Caco-2 (cell line): ENCODE data around the gene CHSY3. TPM values are rescaled to one million over a fixed set of nuclear protein-coding genes. Genes with fewer than 3 reads are reported as not detected.

Experiments used
- BruUV-seq: library from RNA; stranded (reverse); fragments of 400-500 nt; replicated peaks from 2 replicates; lab custom pipeline; 2021; lab: Mats Ljungman, UMichigan
- CTCF ChIA-PET: fragments of 300-600 bp; sonication (Branson Sonifier 250); formaldehyde crosslinking; loops from one replicate; lab custom pipeline; 2022; ENCODE audit warnings: antibody characterized with exemption; lab: Charles Lee
- POLR2A ChIA-PET: fragments of 300-600 bp; sonication (Branson Sonifier 250); formaldehyde crosslinking; loops from one replicate; lab custom pipeline; 2022; ENCODE audit warnings: antibody characterized with exemption; lab: Charles Lee
- DNase-seq, 2 experiments: peaks; one replicate each; pipeline versions ENCODE4 v3.0.0 to v3.0.0-alpha.2; 2020 to 2022
- H3K27me3 ChIP-seq: replicated peaks from 2 replicates; pipeline ENCODE4 v1.6.0; 2011; ENCODE audit warnings: low read length; ENCODE audit not compliant: control insufficient read depth, insufficient read depth
- H3K36me3 ChIP-seq: 2 replicates; pipeline ENCODE4 v1.5.1; 2011; ENCODE audit warnings: low read length; ENCODE audit not compliant: control insufficient read depth, insufficient read depth
- H3K4me1 ChIP-seq: fragments of 250-450 bp; sonication (Bioruptor Pico); 2 replicates; pipeline ENCODE4 v1.5.1; 2020; ENCODE audit warnings: mild to moderate bottlenecking
- H3K4me3 ChIP-seq: 2 replicates; pipeline ENCODE4 v1.5.1; 2011; ENCODE audit warnings: low read depth, mild to moderate bottlenecking, control low read depth, low read length
- H3K9me3 ChIP-seq: fragments of 250-450 bp; sonication (Bioruptor Pico); 2 replicates; pipeline ENCODE4 v1.5.1; 2020; ENCODE audit warnings: mild to moderate bottlenecking, moderate library complexity
- H3K27ac Mint-ChIP-seq: one replicate; pipeline ENCODE4 v1.8.0; 2022; ENCODE audit warnings: mixed read lengths; ENCODE audit not compliant: unreplicated experiment
- H3K27me3 Mint-ChIP-seq: one replicate; pipeline ENCODE4 v1.8.0; 2022; ENCODE audit warnings: mixed read lengths; ENCODE audit not compliant: insufficient read depth, unreplicated experiment
- H3K36me3 Mint-ChIP-seq: one replicate; pipeline ENCODE4 v1.8.0; 2022; ENCODE audit warnings: mild to moderate bottlenecking, mixed read lengths; ENCODE audit not compliant: insufficient read depth, unreplicated experiment
- H3K4me1 Mint-ChIP-seq: one replicate; pipeline ENCODE4 v1.8.0; 2022; ENCODE audit warnings: low read depth, mixed read lengths; ENCODE audit not compliant: unreplicated experiment
- H3K4me3 Mint-ChIP-seq: one replicate; pipeline ENCODE4 v1.8.0; 2022; ENCODE audit warnings: mild to moderate bottlenecking, moderate library complexity, mixed read lengths; ENCODE audit not compliant: unreplicated experiment
- H3K9me3 Mint-ChIP-seq: one replicate; pipeline ENCODE4 v1.8.0; 2022; ENCODE audit warnings: mixed read lengths; ENCODE audit not compliant: unreplicated experiment
- CTCF ChIP-seq, 2 experiments: fragments of 200-600 bp in 1 of 2; IDR thresholded peaks; 1 replicate in 1 of 2; 2 replicates in 1 of 2; pipeline versions ENCODE4 v1.5.1 to v1.8.0; 2011 to 2022; ENCODE audit warnings: antibody characterized with exemption in 1 of 2, control low read depth in 1 of 2, inconsistent platforms in 1 of 2, low read depth in 1 of 2, low read length in 1 of 2, mild to moderate bottlenecking in 1 of 2, moderate library complexity in 1 of 2; ENCODE audit not compliant: insufficient read depth in 1 of 2, severe bottlenecking in 1 of 2, unreplicated experiment in 1 of 2
- intact Hi-C: fragments of 100-400 bp; cut with micrococcal nuclease; formaldehyde crosslinking; loops from one replicate; pipeline ENCODE4 v1.10.0; 2022; ENCODE audit not compliant: unreplicated experiment
- total RNA-seq: library from RNA; stranded (reverse); gene quantifications from 2 replicates; pipeline ENCODE4 v1.2.3, GENCODE V29; 2022

CHSY3 gene
- total RNA-seq, 1 experiment from 2014 or later = 0.32 TPM

DNA sequence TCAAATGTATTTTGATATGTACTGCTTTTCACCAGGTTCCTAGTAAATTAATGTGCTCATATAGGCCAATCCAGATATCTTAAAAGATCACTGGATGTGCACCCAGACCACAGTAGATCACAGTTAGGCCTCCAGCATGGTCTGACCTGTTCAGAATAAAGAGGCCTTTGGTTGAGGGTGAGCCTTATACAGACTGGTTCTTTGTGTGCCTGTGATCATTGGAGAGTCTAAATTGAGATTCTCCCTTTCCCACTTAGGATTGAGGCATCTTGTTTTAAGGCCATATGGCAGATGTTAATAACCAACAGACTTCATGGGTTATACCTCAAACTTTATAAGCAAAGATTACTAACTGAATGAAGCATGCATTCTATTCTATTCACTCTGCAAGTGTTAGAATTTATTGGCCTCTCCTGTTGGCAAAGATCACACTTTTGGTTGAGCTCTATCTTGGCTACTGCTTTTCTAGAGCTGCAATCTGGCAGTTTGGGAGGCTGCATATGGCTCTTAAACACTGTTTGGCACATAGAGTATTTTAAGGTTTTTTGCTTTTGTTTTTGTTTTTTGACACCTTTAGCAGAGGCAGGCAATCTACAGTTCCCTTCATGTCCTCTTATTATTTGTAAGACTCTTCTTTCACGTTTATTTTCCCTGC, 8.5 kb downstream of the CHSY3 start:
- no peak overlapping the region for H3K27ac Mint-ChIP-seq
- no peaks in the 10 kb centered on the region for H3K36me3 Mint-ChIP-seq
- no peaks in the 10 kb centered on the region for H3K4me1 Mint-ChIP-seq
- POLR2A ChIA-PET = no interaction called here
- no peak overlapping the region for H3K4me3 ChIP-seq
- DNase-seq = no peak
- H3K36me3 ChIP-seq = no peaks in the 10 kb centered on the region
- CTCF ChIA-PET = no interaction called here
- H3K9me3 Mint-ChIP-seq = no peaks in the 10 kb centered on the region
- H3K4me1 ChIP-seq = no peaks in the 10 kb centered on the region
- no peaks in the 10 kb centered on the region for H3K27me3 Mint-ChIP-seq
- H3K27me3 ChIP-seq = no peaks in the 10 kb centered on the region
- intact Hi-C loops = no loop called here
- no peak for TF ChIP-seq CTCF (IDR thresholded peaks at IDR 0.05; ENCODE audit: insufficient read depth in 1 of 2, low read depth in 1 of 2, low read length in 1 of 2, severe bottlenecking in 1 of 2, unreplicated experiment in 1 of 2)
- no TSS peak for BruUV-seq
- H3K9me3 ChIP-seq = no peaks in the 10 kb centered on the region
- no peak overlapping the region for H3K4me3 Mint-ChIP-seq

GRCh38 chr5:129915415-129915814, 11.2 kb downstream of the CHSY3 start:
- no peak overlapping the region for H3K4me3 Mint-ChIP-seq
- no peaks in the 10 kb centered on the region for H3K4me1 ChIP-seq
- no peaks in the 10 kb centered on the region for H3K27me3 Mint-ChIP-seq
- H3K4me3 ChIP-seq = no peak overlapping the region
- H3K9me3 Mint-ChIP-seq = no peaks in the 10 kb centered on the region
- no peaks in the 10 kb centered on the region for H3K4me1 Mint-ChIP-seq
- H3K9me3 ChIP-seq = no peaks in the 10 kb centered on the region
- no peaks in the 10 kb centered on the region for H3K36me3 Mint-ChIP-seq
- DNase-seq = no peak
- ChIA-PET POLR2A (no interaction called here), CTCF (no interaction called here)
- H3K27ac Mint-ChIP-seq = no peak overlapping the region
- no peaks in the 10 kb centered on the region for H3K27me3 ChIP-seq
- no peak for TF ChIP-seq CTCF (IDR thresholded peaks at IDR 0.05; ENCODE audit: insufficient read depth in 1 of 2, low read depth in 1 of 2, low read length in 1 of 2, severe bottlenecking in 1 of 2, unreplicated experiment in 1 of 2)
- intact Hi-C loops = no loop called here
- no peaks in the 10 kb centered on the region for H3K36me3 ChIP-seq
- BruUV-seq = no TSS peak

DNA sequence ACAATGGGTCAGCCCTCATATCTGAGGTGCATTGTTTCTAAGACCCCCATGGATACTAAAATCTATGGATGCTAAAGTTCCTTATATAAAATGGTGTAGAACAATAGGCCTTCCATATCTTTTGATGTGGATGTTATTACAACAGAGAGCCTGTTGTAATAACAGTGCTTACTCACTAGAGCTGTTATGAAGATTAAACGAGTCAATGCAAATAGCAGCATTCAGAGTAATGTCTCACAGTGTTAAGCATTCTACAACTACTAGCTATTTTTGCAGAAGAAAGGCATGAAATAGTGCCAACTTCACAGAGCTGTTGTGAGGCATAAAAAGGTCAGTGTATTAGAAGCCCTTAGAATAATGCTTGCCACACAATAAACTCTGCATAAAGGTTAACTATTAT, 13.0 kb downstream of the CHSY3 start:
- H3K27me3 ChIP-seq = no peaks in the 10 kb centered on the region
- H3K4me3 ChIP-seq = no peak overlapping the region
- H3K36me3 ChIP-seq = no peaks in the 10 kb centered on the region
- H3K9me3 Mint-ChIP-seq = no peaks in the 10 kb centered on the region
- intact Hi-C loops = no loop called here
- no peaks in the 10 kb centered on the region for H3K36me3 Mint-ChIP-seq
- no peak for DNase-seq
- BruUV-seq = no TSS peak
- CTCF ChIA-PET = no interaction called here
- no peaks in the 10 kb centered on the region for H3K4me1 Mint-ChIP-seq
- no peaks in the 10 kb centered on the region for H3K9me3 ChIP-seq
- POLR2A ChIA-PET = no interaction called here
- H3K27ac Mint-ChIP-seq = no peak overlapping the region
- H3K4me1 ChIP-seq = no peaks in the 10 kb centered on the region
- no peak for TF ChIP-seq CTCF (IDR thresholded peaks at IDR 0.05; ENCODE audit: insufficient read depth in 1 of 2, low read depth in 1 of 2, low read length in 1 of 2, severe bottlenecking in 1 of 2, unreplicated experiment in 1 of 2)
- H3K4me3 Mint-ChIP-seq = no peak overlapping the region
- no peaks in the 10 kb centered on the region for H3K27me3 Mint-ChIP-seq
